A549 (cell line): ENCODE results near the gene STK4. TPM values are rescaled to one million over a fixed set of nuclear protein-coding genes. Genes with fewer than 3 reads are reported as not detected.

ENCODE experiments used
- ATAC-seq, 2 experiments: fragments of 200-7000 bp in 1 of 2; fragments of >200 bp in 1 of 2; cut with Nextera tagmentation in 1 of 2; cut with Tn5 transposase in 1 of 2; 3 replicates each; pipeline versions ENCODE4 v1.8.0 to v1.9.1; 2018 to 2020; ENCODE audit warnings: mild to moderate bottlenecking in 1 of 2, moderate library complexity in 1 of 2
- CTCF ChIA-PET: fragments of 300-600 bp; sonication (Branson Sonifier 250); formaldehyde crosslinking; extraction: SDS; loops from one replicate; lab custom pipeline; 2021; ENCODE audit warnings: antibody characterized with exemption, inconsistent platforms; lab: Yijun Ruan, JAX
- POLR2A ChIA-PET: fragments of 350-600 bp; formaldehyde crosslinking; extraction: SDS; loops from one replicate; lab custom pipeline; 2021; ENCODE audit warnings: antibody characterized with exemption, inconsistent platforms; lab: Yijun Ruan, JAX
- DNase-seq, 2 experiments: peaks; one replicate each; pipeline versions ENCODE4 v3.0.0 to v3.0.0-alpha.2; 2011 to 2016; ENCODE audit warnings: low read depth in 1 of 2, low spot score in 1 of 2
- FAIRE-seq: peaks from 2 replicates; lab custom pipeline; 2011; peaks lifted over from hg19 to GRCh38; lab: Jason Lieb, UNC
- H3K27ac ChIP-seq, 2 experiments: fragments of >200 bp; sonication (Bioruptor Twin); formaldehyde crosslinking; 3 replicates each; pipeline ENCODE4 v1.5.1; 2016 to 2017
- H3K4me1 ChIP-seq: fragments of >200 bp; sonication (Bioruptor Twin); formaldehyde crosslinking; 3 replicates; pipeline ENCODE4 v1.6.1; 2016
- H3K4me2 ChIP-seq: fragments of >200 bp; sonication (Bioruptor Twin); formaldehyde crosslinking; 3 replicates; pipeline ENCODE4 v1.6.1; 2016
- H3K4me3 ChIP-seq: fragments of >200 bp; sonication (Bioruptor Twin); formaldehyde crosslinking; 3 replicates; pipeline ENCODE4 v1.5.1; 2016
- H3K9me3 ChIP-seq: fragments of >200 bp; sonication (Bioruptor Twin); formaldehyde crosslinking; 3 replicates; pipeline ENCODE4 v1.6.1; 2016
- BCL3 ChIP-seq: fragments of >200 bp; sonication (Bioruptor Twin); formaldehyde crosslinking; IDR thresholded peaks from 3 replicates; pipeline ENCODE4 v1.6.1; 2016
- CBX8 ChIP-seq: fragments of 200-600 bp; sonication (generic); IDR thresholded peaks from 2 replicates; pipeline ENCODE4 v1.6.1; 2016
- CEBPB ChIP-seq, 2 experiments: fragments of >200 bp in 1 of 2; sonication (Bioruptor Twin) in 1 of 2; formaldehyde crosslinking in 1 of 2; IDR thresholded peaks; 2 replicates each; pipeline ENCODE4 v1.6.1; 2012 to 2016
- CHD2 ChIP-seq: fragments of 150-350 bp; IDR thresholded peaks from 2 replicates; pipeline ENCODE4 v1.6.1; 2014; ENCODE audit warnings: low read length; ENCODE audit not compliant: partially characterized antibody
- CHD4 ChIP-seq: fragments of 200-600 bp; sonication (generic); IDR thresholded peaks from 2 replicates; pipeline ENCODE4 v1.6.1; 2016; ENCODE audit warnings: antibody characterized with exemption, mild to moderate bottlenecking, borderline replicate concordance
- ESRRA ChIP-seq: fragments of 150-350 bp; IDR thresholded peaks from 2 replicates; pipeline ENCODE4 v1.6.1; 2014; ENCODE audit warnings: mild to moderate bottlenecking, low read length, borderline replicate concordance
- FOSB ChIP-seq: fragments of 250-450 bp; sonication (Bioruptor Pico); IDR thresholded peaks from 2 replicates; pipeline ENCODE4 v1.5.0; 2020; ENCODE audit warnings: mild to moderate bottlenecking, moderate library complexity
- HEYL ChIP-seq: fragments of 250-450 bp; sonication (Bioruptor Pico); IDR thresholded peaks from 2 replicates; pipeline ENCODE4 v1.8.0; 2021; ENCODE audit warnings: mild to moderate bottlenecking, moderate library complexity
- HMGXB4 ChIP-seq: fragments of 250-450 bp; sonication (Bioruptor Pico); IDR thresholded peaks from 2 replicates; pipeline ENCODE4 v1.5.0; 2021; ENCODE audit warnings: mild to moderate bottlenecking, moderate library complexity, borderline replicate concordance
- HOXB13 ChIP-seq: fragments of 250-450 bp; sonication (Bioruptor Pico); IDR thresholded peaks from 2 replicates; pipeline ENCODE4 v1.5.0; 2020; ENCODE audit warnings: low read depth, mild to moderate bottlenecking, moderate library complexity
- HOXB5 ChIP-seq: fragments of 250-450 bp; sonication (Bioruptor Pico); IDR thresholded peaks from 2 replicates; pipeline ENCODE4 v1.5.0; 2020; ENCODE audit warnings: mild to moderate bottlenecking, moderate library complexity
- JUN ChIP-seq, 2 experiments: fragments of >200 bp; sonication (Bioruptor Twin); formaldehyde crosslinking; IDR thresholded peaks; 2 replicates in 1 of 2; 3 replicates in 1 of 2; pipeline ENCODE4 v1.6.1; 2016 to 2017
- KDM5A ChIP-seq: fragments of 200-600 bp; sonication (generic); IDR thresholded peaks from 2 replicates; pipeline ENCODE4 v1.6.1; 2016; ENCODE audit warnings: antibody characterized with exemption, mild to moderate bottlenecking
- MYC ChIP-seq: IDR thresholded peaks from 2 replicates; pipeline ENCODE4 v1.6.1; 2012; ENCODE audit warnings: mild to moderate bottlenecking, inconsistent platforms, low read length, improper control_type of control experiment, borderline replicate concordance
- NPAS2 ChIP-seq: fragments of 250-450 bp; sonication (Bioruptor Pico); IDR thresholded peaks from 2 replicates; pipeline ENCODE4 v1.8.0; 2022; ENCODE audit warnings: mild to moderate bottlenecking, moderate library complexity, borderline replicate concordance
- RCOR1 ChIP-seq: fragments of 150-350 bp; IDR thresholded peaks from 2 replicates; pipeline ENCODE4 v1.6.1; 2014; ENCODE audit warnings: antibody characterized with exemption, low read length, low read depth
- SREBF2 ChIP-seq: fragments of 450-650 bp; IDR thresholded peaks from 2 replicates; pipeline ENCODE4 v1.6.1; 2014; ENCODE audit warnings: mild to moderate bottlenecking, moderate library complexity
- USF2 ChIP-seq: fragments of 450-650 bp; IDR thresholded peaks from 2 replicates; pipeline ENCODE4 v1.6.1; 2014; ENCODE audit warnings: antibody characterized with exemption
- ZNF302 ChIP-seq: fragments of 250-450 bp; sonication (Bioruptor Pico); IDR thresholded peaks from 2 replicates; pipeline ENCODE4 v1.9.0; 2021; ENCODE audit warnings: inconsistent platforms, mild to moderate bottlenecking, moderate library complexity
- ZSCAN20 ChIP-seq: fragments of 250-450 bp; sonication (Bioruptor Pico); IDR thresholded peaks from 2 replicates; pipeline ENCODE4 v1.8.0; 2022; ENCODE audit warnings: mild to moderate bottlenecking, moderate library complexity
- WGBS: methylation state at CpG from one replicate; pipeline ENCODE4 v1.1.6; 2017; ENCODE audit errors: missing lambda C conversion rate; 5-methylcytosine and 5-hydroxymethylcytosine counted together
- polyA plus RNA-seq, 4 experiments: library from polyadenylated mRNA; depleted of rRNA in 3 of 4; stranded (reverse); fragments of >200 nt; fragmentation: RNase III in 1 of 4; extraction: RNeasy Plus Mini Kit Qiagen cat#74134 plus additional on column Dnase treatment in 1 of 4; gene quantifications; 2 replicates in 3 of 4; 3 replicates in 1 of 4; pipeline ENCODE4 v1.2.3, GENCODE V29; 2011 to 2017

The STK4 gene
- polyA plus RNA-seq, 2 of the 4 experiments (the other 2 are of a cell fraction): 14.5 to 34.5 TPM

GRCh38 chr20:44981736-44982406 lies 15.6 kb downstream of the STK4 start:
- TF ChIP-seq BCL3: no peak
- TF ChIP-seq CHD4: no peak
- TF ChIP-seq CHD2: no peak
- TF ChIP-seq USF2: no peak
- TF ChIP-seq CBX8: no peak
- TF ChIP-seq ZSCAN20 (CRISPR knock-in tag): no peak
- TF ChIP-seq ESRRA: no peak
- no peak for TF ChIP-seq SREBF2
- no peak for TF ChIP-seq JUN (IDR thresholded peaks at IDR 0.05)
- TF ChIP-seq MYC: no peak
- no peak for TF ChIP-seq KDM5A
- no peak for TF ChIP-seq HOXB5 (CRISPR knock-in tag)
- no peak for TF ChIP-seq HMGXB4 (CRISPR knock-in tag)
- no peak for TF ChIP-seq NPAS2
- TF ChIP-seq HEYL (CRISPR knock-in tag): no peak
- TF ChIP-seq FOSB (CRISPR knock-in tag): no peak
- no peak for TF ChIP-seq RCOR1
- ATAC-seq (no peak), DNase-seq (no peak), FAIRE-seq (no peak)
- CTCF ChIA-PET: interaction anchor here (1.0 to 4.7 kb wide), 2 partner anchors 16 to 62 kb away, joined by 3 to 25 read pairs; partner anchors contain the start of gene STK4
- Histone ChIP-seq H3K4me3 (no peak overlapping the region), H3K4me1 (no peaks in the 10 kb centered on the region), H3K4me2 (no peak overlapping the region), H3K27ac (no peak overlapping the region), H3K9me3 (no peaks in the 10 kb centered on the region)
- POLR2A ChIA-PET: interaction anchor here (0.5 kb wide), 1 partner anchor 15 kb away, joined by 3 read pairs; no protein-coding TSS in a partner anchor
- 84% methylated on average over 8 of the region's 8 CpGs for WGBS

GRCh38 chr20:44983093-44983674 lies 16.9 kb downstream of the STK4 start:
- no peak overlapping the region for H3K27ac ChIP-seq
- ChIA-PET POLR2A (no interaction called here), CTCF (interaction anchor here (0.7 kb wide), 1 partner anchor 16 kb away, joined by 3 read pairs; no protein-coding TSS in a partner anchor)
- no peaks in the 10 kb centered on the region for H3K4me1 ChIP-seq
- no peak overlapping the region for H3K4me2 ChIP-seq
- 96% methylated on average over 7 of the region's 7 CpGs for WGBS
- no peaks in the 10 kb centered on the region for H3K9me3 ChIP-seq
- ATAC-seq (no peak), FAIRE-seq (no peak), DNase-seq (no peak)
- TF ChIP-seq CEBPB (IDR thresholded peaks at IDR 0.05): peak in 1 of 2 experiments; percentile 31; a peak in 1 of 4 replicates
- TF ChIP-seq ZNF302 (CRISPR knock-in tag): no peak
- no peak for TF ChIP-seq HOXB13 (CRISPR knock-in tag)
- TF ChIP-seq RCOR1: no peak
- H3K4me3 ChIP-seq: no peak overlapping the region
